IPS-20b (cell line): ENCODE results near the gene NPY.

Experiments used
- H3K27ac ChIP-seq: one replicate; pipeline ENCODE4 v1.5.1; 2013; ENCODE audit warnings: low read length
- H3K27me3 ChIP-seq: 2 replicates; pipeline ENCODE4 v1.6.1; 2013; ENCODE audit warnings: mild to moderate bottlenecking, low read length, inconsistent platforms; ENCODE audit not compliant: insufficient read depth
- H3K36me3 ChIP-seq: 2 replicates; pipeline ENCODE4 v1.6.1; 2013; ENCODE audit warnings: low read depth, mild to moderate bottlenecking, inconsistent platforms, low read length, moderate library complexity; ENCODE audit not compliant: insufficient read depth
- H3K4me1 ChIP-seq: 2 replicates; pipeline ENCODE4 v1.6.1; 2013; ENCODE audit warnings: mild to moderate bottlenecking, control low read depth, inconsistent platforms, low read length, moderate library complexity; ENCODE audit not compliant: insufficient read depth
- H3K4me3 ChIP-seq: 2 replicates; pipeline ENCODE4 v1.5.1; 2013; ENCODE audit warnings: mild to moderate bottlenecking, low read length, inconsistent platforms
- H3K9ac ChIP-seq: 2 replicates; pipeline ENCODE4 v1.6.1; 2013; ENCODE audit warnings: low read depth, mild to moderate bottlenecking, inconsistent platforms, low read length, moderate library complexity
- H3K9me3 ChIP-seq: 2 replicates; pipeline ENCODE4 v1.6.1; 2013; ENCODE audit warnings: mild to moderate bottlenecking, low read depth, low read length, inconsistent platforms; ENCODE audit not compliant: insufficient read depth

NPY gene

GRCh38 chr7:24284699-24285506 lies 913 bp downstream of the NPY start:
- H3K36me3 ChIP-seq: no peaks in the 10 kb centered on the region
- H3K4me1 ChIP-seq: peaks cover 2% of the 10 kb centered on the region; the same call in 1 of the 2 replicates
- no peak overlapping the region for H3K27ac ChIP-seq
- H3K4me3 ChIP-seq: no peak overlapping the region
- H3K9me3 ChIP-seq: no peaks in the 10 kb centered on the region; the same call in 1 of the 2 replicates
- H3K27me3 ChIP-seq: no peaks in the 10 kb centered on the region
- no peak overlapping the region for H3K9ac ChIP-seq

- Histone ChIP-seq H3K9ac (no peak overlapping the region), H3K9me3 (no peaks in the 10 kb centered on the region), H3K4me1 (peaks cover 2% of the 10 kb centered on the region; the same call in 1 of the 2 replicates), H3K4me3 (no peak overlapping the region), H3K27me3 (no peaks in the 10 kb centered on the region), H3K36me3 (no peaks in the 10 kb centered on the region), H3K27ac (no peak overlapping the region)
Measured at GRCh38 chr7:24290004-24290641, 6.1 kb downstream of the NPY start.

DNA sequence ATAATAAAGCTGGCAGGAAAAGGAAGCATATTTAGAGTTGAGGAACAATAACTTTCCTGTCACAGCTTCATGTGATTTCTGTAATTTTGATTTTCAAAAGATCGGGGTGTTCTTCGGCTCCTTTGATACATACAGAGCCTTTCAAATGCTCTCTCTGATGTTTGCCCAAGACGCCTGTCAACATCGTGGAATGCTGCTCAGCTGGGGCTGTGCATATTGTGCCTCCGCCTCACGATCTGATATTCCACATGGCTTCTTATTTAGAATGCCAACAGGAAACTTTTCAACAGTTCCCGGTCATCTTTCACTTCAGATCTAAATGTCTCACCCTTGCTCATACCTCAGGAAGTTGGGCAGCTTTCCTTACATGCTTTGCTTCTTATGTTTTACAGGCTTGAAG lies 7.3 kb downstream of the NPY start:
- no peak overlapping the region for H3K9ac ChIP-seq
- H3K36me3 ChIP-seq: no peaks in the 10 kb centered on the region
- no peaks in the 10 kb centered on the region for H3K9me3 ChIP-seq
- H3K4me3 ChIP-seq: no peak overlapping the region
- H3K4me1 ChIP-seq: peaks cover 2% of the 10 kb centered on the region; the same call in 1 of the 2 replicates
- H3K27me3 ChIP-seq: no peaks in the 10 kb centered on the region
- H3K27ac ChIP-seq: no peak overlapping the region

DNA sequence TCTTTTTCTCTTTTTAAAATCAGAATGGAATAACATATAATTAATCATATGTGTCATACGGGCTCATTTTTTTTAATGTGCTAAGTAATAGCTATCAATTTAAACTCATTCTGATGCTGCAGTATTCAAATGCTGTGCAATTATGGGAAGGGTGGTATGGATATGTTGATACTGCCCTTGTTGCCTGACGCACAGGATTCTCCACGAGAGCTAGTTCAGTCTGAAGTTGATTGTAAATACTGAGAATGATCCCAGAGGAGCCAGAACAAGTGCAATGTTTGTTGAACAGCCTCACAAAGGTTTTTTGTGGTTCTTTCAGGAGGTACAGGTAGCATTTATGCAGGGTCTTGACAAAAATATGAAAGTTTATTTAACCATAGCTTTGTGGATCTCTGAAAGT lies 13.4 kb downstream of the NPY start:
- no peaks in the 10 kb centered on the region for H3K4me1 ChIP-seq
- H3K27ac ChIP-seq: no peak overlapping the region

DNA sequence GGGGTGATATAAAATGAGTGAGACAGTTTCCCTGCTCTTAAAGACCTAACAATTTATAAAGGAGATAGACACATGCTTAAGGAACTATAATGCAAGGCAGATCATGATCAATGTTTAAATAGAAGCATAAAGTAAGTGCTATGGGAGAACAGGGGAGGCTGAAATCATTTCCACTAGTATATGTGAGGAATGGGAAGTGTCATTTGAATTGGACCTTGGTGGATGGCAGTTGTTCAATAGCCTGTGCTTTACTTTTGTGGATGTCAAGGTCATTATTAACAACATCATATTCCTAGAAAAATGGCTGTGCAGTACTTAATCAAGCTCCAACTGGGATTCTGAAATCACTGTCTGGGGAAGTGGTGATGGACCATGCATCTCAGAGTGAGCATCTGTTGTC lies 14.7 kb downstream of the NPY start:
- H3K9ac ChIP-seq: no peak overlapping the region
- no peaks in the 10 kb centered on the region for H3K9me3 ChIP-seq
- no peaks in the 10 kb centered on the region for H3K27me3 ChIP-seq
- H3K4me1 ChIP-seq: no peaks in the 10 kb centered on the region
- no peak overlapping the region for H3K27ac ChIP-seq
- H3K36me3 ChIP-seq: no peaks in the 10 kb centered on the region
- no peak overlapping the region for H3K4me3 ChIP-seq

More for the DNA sequence above, 13.4 kb downstream of the NPY start:
- Histone ChIP-seq H3K4me3 (no peak overlapping the region), H3K36me3 (no peaks in the 10 kb centered on the region), H3K9ac (no peak overlapping the region), H3K9me3 (no peaks in the 10 kb centered on the region), H3K27me3 (no peaks in the 10 kb centered on the region)

- H3K4me1 ChIP-seq: no peaks in the 10 kb centered on the region
- no peaks in the 10 kb centered on the region for H3K9me3 ChIP-seq
- H3K9ac ChIP-seq: no peak overlapping the region
- no peak overlapping the region for H3K27ac ChIP-seq
- H3K27me3 ChIP-seq: no peaks in the 10 kb centered on the region
- no peak overlapping the region for H3K4me3 ChIP-seq
- no peaks in the 10 kb centered on the region for H3K36me3 ChIP-seq
Measured at GRCh38 chr7:24299192-24299591, 15.2 kb downstream of the NPY start.

DNA sequence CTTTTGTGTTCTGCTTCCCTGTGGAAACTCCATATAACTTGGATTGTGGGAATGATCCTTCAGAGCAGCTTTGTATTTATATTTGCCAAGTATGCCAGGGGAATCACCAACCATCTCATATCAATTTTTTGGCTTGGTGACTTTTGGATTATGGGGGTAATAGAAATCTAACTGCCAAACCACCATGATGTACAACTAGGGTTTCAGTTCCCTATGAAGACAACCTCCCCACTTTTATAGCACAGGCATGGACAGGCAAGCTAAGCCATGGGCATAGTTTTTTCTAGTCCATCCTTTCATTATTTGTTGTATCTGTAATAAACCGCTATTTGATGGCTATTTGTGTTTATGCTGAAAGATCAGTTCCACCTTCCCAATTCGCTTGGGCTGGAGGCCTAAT lies 17.7 kb downstream of the NPY start:
- H3K9me3 ChIP-seq: no peaks in the 10 kb centered on the region
- no peaks in the 10 kb centered on the region for H3K27me3 ChIP-seq
- no peak overlapping the region for H3K27ac ChIP-seq
- peaks cover 6% of the 10 kb centered on the region; the same call in 1 of the 2 replicates for H3K4me1 ChIP-seq
- no peaks in the 10 kb centered on the region for H3K36me3 ChIP-seq
- H3K4me3 ChIP-seq: no peak overlapping the region
- no peak overlapping the region for H3K9ac ChIP-seq

- peaks cover 6% of the 10 kb centered on the region; the same call in 1 of the 2 replicates for H3K4me1 ChIP-seq
- H3K4me3 ChIP-seq: no peak overlapping the region
- no peak overlapping the region for H3K9ac ChIP-seq
- no peaks in the 10 kb centered on the region for H3K27me3 ChIP-seq
- H3K27ac ChIP-seq: no peak overlapping the region
- no peaks in the 10 kb centered on the region for H3K36me3 ChIP-seq
- no peaks in the 10 kb centered on the region for H3K9me3 ChIP-seq
Measured at GRCh38 chr7:24304494-24305095, 20.6 kb downstream of the NPY start.

DNA sequence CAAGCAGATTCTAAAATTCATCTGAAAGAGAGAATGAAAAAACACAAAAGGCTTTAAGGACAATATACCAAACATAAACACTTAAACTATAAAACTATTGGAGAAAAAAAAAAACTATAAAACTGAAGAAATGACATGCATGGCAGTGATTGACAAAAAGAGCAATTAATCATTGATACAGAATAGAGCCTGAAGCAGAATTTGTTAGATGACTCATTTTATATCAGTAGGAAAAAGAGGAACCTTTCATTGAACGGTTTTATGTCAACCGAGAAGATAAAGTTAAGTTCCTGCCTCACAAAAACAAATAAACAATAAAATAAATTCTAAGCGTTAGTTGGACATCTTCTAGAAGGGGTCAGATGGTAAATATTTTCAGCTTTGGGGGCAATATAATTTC lies 23.3 kb downstream of the NPY start:
- H3K9me3 ChIP-seq: no peaks in the 10 kb centered on the region
- H3K4me1 ChIP-seq: peaks cover 6% of the 10 kb centered on the region; the same call in 1 of the 2 replicates
- no peak overlapping the region for H3K27ac ChIP-seq

DNA sequence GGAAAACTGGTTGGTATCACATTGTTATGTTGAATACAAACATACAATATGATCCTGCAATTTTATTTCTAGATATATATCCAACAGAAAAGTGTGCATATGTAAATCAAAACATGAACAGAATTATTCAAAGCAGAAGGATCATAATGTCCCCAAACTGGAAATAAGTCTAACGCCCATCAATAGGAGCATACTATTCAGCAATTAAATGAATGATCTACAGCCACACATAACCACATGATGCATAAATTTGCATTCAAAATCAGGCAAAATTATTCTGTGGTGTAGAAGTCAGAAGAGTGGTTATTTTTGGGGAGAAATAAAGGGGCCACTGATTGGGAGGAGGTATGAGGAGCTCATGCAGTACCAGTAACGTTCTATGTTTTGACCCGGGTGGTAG lies 28.6 kb downstream of the NPY start:
- H3K9ac ChIP-seq: no peak overlapping the region
- no peaks in the 10 kb centered on the region for H3K9me3 ChIP-seq
- H3K27ac ChIP-seq: no peak overlapping the region
- H3K27me3 ChIP-seq: no peaks in the 10 kb centered on the region
- H3K36me3 ChIP-seq: no peaks in the 10 kb centered on the region
- H3K4me1 ChIP-seq: no peaks in the 10 kb centered on the region; the same call in 1 of the 2 replicates
- no peak overlapping the region for H3K4me3 ChIP-seq

More for the DNA sequence above, 23.3 kb downstream of the NPY start:
- Histone ChIP-seq H3K27me3 (no peaks in the 10 kb centered on the region), H3K9ac (no peak overlapping the region), H3K36me3 (no peaks in the 10 kb centered on the region), H3K4me3 (no peak overlapping the region)

DNA sequence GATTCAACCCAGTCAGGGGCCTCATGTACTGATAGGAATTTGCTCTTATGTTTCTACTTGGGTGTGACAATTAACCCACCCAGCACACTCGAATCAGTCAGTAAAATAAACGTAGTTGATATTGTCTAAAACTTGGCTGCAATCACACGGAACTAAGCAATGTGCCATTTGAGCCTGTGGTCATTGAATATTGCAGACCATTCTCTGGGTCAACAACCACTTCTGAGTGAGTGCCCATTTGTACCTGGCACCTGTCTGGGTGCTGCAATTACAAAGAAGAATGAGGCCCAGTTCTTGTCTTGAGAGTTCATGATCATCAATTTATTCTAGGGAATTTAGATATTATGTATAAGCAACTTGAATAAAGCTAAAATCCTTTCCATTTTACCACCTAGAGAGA lies 29.8 kb downstream of the NPY start:
- no peak overlapping the region for H3K9ac ChIP-seq
- H3K27ac ChIP-seq: no peak overlapping the region
- no peaks in the 10 kb centered on the region for H3K9me3 ChIP-seq
- no peaks in the 10 kb centered on the region for H3K36me3 ChIP-seq
- no peaks in the 10 kb centered on the region; the same call in 1 of the 2 replicates for H3K4me1 ChIP-seq
- no peaks in the 10 kb centered on the region for H3K27me3 ChIP-seq
- H3K4me3 ChIP-seq: no peak overlapping the region
